ENCODE results near the gene CATSPERZ.

DNA sequence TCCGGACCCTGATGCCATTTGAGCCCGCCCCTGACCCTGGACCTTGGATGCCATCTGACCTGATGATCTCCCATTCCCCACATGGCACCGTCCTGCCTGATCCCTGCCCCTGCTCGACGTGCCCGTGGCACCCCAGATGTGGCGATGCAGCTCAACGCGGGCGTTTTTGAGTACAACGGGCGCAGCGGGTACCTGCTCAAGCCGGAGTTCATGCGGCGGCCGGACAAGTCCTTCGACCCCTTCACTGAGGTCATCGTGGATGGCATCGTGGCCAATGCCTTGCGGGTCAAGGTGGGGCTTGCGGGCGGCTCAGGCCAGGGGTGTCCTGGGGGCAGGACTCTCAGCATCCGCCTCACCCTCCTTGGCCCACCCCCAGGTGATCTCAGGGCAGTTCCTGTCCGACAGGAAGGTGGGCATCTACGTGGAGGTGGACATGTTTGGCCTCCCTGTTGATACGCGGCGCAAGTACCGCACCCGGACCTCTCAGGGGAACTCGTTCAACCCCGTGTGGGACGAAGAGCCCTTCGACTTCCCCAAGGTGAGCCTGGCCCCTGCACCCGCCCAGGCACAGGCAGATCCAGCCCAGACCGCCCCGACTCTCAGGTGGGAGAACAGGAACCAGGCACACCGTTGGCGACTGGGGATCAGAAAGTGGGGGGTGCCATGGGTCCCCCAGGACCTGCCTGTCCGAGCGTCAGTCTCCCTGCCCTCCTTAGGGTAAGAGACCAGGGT, 37.7 kb upstream of the CATSPERZ start:
- TF ChIP-seq EZH2 (IDR thresholded peaks at IDR 0.05; ENCODE audit: insufficient read depth, poor library complexity, severe bottlenecking) (no peak), EZH2phosphoT487 (IDR thresholded peaks at IDR 0.05; ENCODE audit: insufficient read depth, low read depth) (no peak)
